AG10803 (cell line): ENCODE results near the gene PLLP.
A peak's percentile ranks its signal among the peaks of the same experiment; 100 is the strongest.

ENCODE experiments used
- DNase-seq: peaks from one replicate; pipeline ENCODE4 v3.0.0; 2010; ENCODE audit warnings: low read depth
- H3K4me3 ChIP-seq: 2 replicates; pipeline ENCODE4 v1.5.1; 2011; ENCODE audit warnings: mild to moderate bottlenecking, low read length, control low read depth
- TF ChIP-seq, protein P1 (sequence below): conservative IDR thresholded peaks from 2 replicates; pipeline ENCODE4 v1.5.1; 2011; ENCODE audit warnings: mild to moderate bottlenecking, low read length, control low read depth, inconsistent platforms

Gene PLLP

DNA sequence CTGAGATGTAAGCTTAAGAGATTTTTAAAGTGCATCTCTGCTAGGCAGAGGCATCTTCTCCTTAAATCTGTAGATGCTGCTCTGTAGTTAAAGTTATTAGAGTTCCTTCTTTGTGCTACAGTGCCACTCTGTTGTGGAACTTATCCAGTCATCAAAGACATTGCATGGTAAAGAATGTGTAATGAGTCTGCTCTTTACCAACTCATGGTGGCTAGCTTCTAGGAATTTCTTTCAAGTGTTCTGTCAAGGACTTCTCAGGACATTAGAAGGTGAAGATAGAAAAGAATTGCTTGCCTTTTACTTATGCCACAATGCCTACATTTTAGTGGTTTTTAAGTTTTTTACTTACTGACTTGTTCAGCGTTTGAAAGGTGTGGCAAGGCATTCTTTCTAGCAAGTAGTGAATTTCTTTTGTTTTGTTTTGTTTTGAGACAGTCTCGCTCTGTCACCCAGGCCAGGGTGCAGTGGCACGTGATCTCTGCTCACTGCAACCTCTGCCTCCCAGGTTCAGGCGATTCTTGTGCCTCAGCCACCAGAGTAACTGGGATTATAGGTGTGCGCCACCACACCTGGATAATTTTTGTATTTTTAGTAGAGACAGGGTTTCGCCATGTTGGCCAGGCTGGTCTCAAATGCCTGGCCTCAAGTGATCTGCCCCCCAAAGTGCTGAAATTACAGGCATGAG lies 59.7 kb downstream of the PLLP start:
- no peak for DNase-seq
- no peak overlapping the region for H3K4me3 ChIP-seq
- TF ChIP-seq, protein P1, sequence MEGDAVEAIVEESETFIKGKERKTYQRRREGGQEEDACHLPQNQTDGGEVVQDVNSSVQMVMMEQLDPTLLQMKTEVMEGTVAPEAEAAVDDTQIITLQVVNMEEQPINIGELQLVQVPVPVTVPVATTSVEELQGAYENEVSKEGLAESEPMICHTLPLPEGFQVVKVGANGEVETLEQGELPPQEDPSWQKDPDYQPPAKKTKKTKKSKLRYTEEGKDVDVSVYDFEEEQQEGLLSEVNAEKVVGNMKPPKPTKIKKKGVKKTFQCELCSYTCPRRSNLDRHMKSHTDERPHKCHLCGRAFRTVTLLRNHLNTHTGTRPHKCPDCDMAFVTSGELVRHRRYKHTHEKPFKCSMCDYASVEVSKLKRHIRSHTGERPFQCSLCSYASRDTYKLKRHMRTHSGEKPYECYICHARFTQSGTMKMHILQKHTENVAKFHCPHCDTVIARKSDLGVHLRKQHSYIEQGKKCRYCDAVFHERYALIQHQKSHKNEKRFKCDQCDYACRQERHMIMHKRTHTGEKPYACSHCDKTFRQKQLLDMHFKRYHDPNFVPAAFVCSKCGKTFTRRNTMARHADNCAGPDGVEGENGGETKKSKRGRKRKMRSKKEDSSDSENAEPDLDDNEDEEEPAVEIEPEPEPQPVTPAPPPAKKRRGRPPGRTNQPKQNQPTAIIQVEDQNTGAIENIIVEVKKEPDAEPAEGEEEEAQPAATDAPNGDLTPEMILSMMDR: no peak

DNA sequence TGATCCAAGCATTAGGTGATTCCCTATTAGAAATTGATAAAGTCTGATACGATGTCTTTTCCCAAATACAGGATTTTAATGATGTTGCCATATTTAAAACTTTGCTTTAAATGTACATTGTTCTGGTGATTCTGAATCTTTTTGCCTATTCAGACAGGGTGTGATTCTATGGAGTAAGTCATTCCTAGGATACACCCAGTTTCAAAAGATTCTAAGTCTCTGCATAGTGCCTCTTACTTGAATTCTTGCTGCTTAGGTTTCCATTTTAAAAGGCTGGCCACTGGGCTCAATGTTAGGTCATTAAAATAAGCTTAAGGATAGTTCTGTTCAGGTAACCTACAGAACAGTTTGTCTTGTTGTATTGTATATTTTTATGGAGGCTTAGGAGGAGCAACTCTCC lies 61.4 kb downstream of the PLLP start:
- TF ChIP-seq, protein P1: no peak
- no peak overlapping the region for H3K4me3 ChIP-seq
- no peak for DNase-seq

DNA sequence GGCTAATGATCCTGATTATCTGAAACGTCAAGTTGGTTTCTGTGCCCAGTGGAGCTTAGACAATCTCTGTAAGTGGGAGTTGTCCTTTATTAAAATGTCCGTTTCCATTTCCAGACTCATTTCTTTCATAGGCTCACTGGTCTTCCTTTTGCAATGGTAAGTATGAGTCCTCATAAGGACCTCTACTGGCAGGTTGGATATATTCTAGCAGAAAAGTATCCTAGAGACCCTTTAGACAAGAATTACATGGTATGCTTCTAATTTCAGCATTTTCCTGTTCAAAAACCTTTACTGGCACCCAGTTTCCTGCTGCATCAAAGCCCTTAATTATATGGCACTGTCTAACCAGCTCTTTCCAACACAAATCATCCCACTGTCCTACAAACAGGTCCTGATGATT lies 67.5 kb downstream of the PLLP start:
- TF ChIP-seq, protein P1: no peak
- DNase-seq: no peak
- no peak overlapping the region for H3K4me3 ChIP-seq

GRCh38 chr16:57213462-57213861 lies 71.0 kb downstream of the PLLP start:
- DNase-seq: peak; percentile 26
- TF ChIP-seq, protein P1: no peak
- H3K4me3 ChIP-seq: no peak overlapping the region

DNA sequence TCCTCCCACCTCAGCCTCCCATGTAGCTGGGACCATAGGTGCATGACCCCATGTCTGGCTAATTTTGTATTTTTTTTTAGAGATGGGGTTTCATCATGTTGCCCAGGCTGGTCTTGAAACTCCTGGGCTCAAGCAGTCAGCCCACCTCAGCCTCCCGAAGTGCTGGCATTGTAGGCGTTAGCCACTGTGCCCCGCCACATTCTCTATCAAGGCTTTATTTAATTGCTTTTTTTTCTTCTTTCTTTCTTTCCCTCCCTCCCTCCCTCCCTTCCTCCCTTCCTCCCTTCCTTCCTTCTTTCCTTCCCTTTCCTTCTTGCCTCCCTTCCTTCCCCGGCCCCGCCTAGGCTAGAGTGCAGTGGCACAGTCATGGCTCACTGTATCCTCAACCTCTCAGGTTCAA lies 74.7 kb downstream of the PLLP start:
- TF ChIP-seq, protein P1: no peak
- H3K4me3 ChIP-seq: no peak overlapping the region
- DNase-seq: no peak

- H3K4me3 ChIP-seq: no peak overlapping the region
- TF ChIP-seq, protein P1: no peak
- no peak for DNase-seq
These were observed 75.5 kb downstream of the PLLP start for GRCh38 chr16:57208926-57209325.
